Ovary (tissue), 9 donors: Measurements from ENCODE around the gene AQP2. TPM values are rescaled to one million over a fixed set of nuclear protein-coding genes. Genes with fewer than 3 reads are reported as not detected.

ENCODE experiments used
- DNase-seq, 5 donors: peaks; one replicate each; pipeline ENCODE4 v3.0.0-alpha.2; 2019 to 2020
- H3K27ac ChIP-seq, 2 donors: fragments of 200-600 bp; one replicate each; pipeline versions ENCODE4 v1.5.1 to v1.8.0; 2019 to 2022
- H3K27me3 ChIP-seq: fragments of 200-600 bp; one replicate; pipeline ENCODE4 v1.8.0; 2022
- H3K36me3 ChIP-seq: fragments of 200-600 bp; sonication (generic); one replicate; pipeline ENCODE4 v1.5.1; 2019
- H3K4me1 ChIP-seq: one replicate; pipeline ENCODE4 v1.8.1; 2013; ENCODE audit warnings: mild to moderate bottlenecking, moderate library complexity; ENCODE audit not compliant: insufficient read depth
- H3K4me3 ChIP-seq: fragments of 200-600 bp; sonication (generic); one replicate; pipeline ENCODE4 v1.5.1; 2017
- H3K9me3 ChIP-seq, 2 donors: fragments of 200-600 bp in 1 of 2; sonication (generic) in 1 of 2; one replicate each; pipeline versions ENCODE4 v1.5.1 to v1.8.1; 2013 to 2019; ENCODE audit warnings: mild to moderate bottlenecking in 1 of 2, moderate library complexity in 1 of 2
- EP300 ChIP-seq: sonication (generic); formaldehyde crosslinking; IDR thresholded peaks from one replicate; pipeline ENCODE4 v1.6.1; 2017; ENCODE audit warnings: antibody characterized with exemption
- POLR2A ChIP-seq: fragments of 450-650 bp; IDR thresholded peaks from one replicate; pipeline ENCODE4 v1.6.1; 2017; ENCODE audit warnings: antibody characterized with exemption, mild to moderate bottlenecking, moderate library complexity
- WGBS, 3 donors: extraction: QIAGEN DNeasy Blood & Tissue Kit in 1 of 3; methylation state at CpG; one replicate each; pipeline versions ENCODE4 v1.1.5 to v1.1.7; 2013 to 2017; 5-methylcytosine and 5-hydroxymethylcytosine counted together
- intact Hi-C, 4 donors: fragments of 100-400 bp; cut with DNase I; formaldehyde crosslinking; loops; one replicate each; pipeline versions ENCODE4 v1.11.0 to v1.15.1; 2022 to 2023
- polyA plus RNA-seq, 2 donors: library from polyadenylated mRNA; stranded (reverse); fragments of 200-250 nt in 1 of 2; fragments of 350-450 nt in 1 of 2; fragmentation: Illumina TruSeq in 1 of 2; extraction: RNeasy Lipid Tissue Mini Kit (QIAGEN cat#74804) in 1 of 2; gene quantifications; one replicate each; pipeline ENCODE4 v1.2.3, GENCODE V29; 2013 to 2014
- total RNA-seq, 7 donors: library from RNA; depleted of rRNA in 2 of 7; stranded (reverse); fragments of >200 nt in 2 of 7; fragmentation: NEBNext Ultra II Directional in 3 of 7; extraction: Animal tissue kit (Norgen Biotek cat#: 25700) in 3 of 7; gene quantifications; one replicate each; pipeline versions ENCODE4 v1.1.0 to v1.2.4, GENCODE V29; 2016 to 2023
- TF ChIP-seq, protein P1 (sequence below), 3 donors: fragments of 450-650 bp in 2 of 3; fragments of 200-600 bp in 1 of 3; IDR thresholded peaks; one replicate each; pipeline versions ENCODE4 v1.5.1 to v1.8.0; 2016 to 2022; ENCODE audit warnings: antibody characterized with exemption in 3 of 3, mild to moderate bottlenecking in 1 of 3
- donor health status: DM: no; HTN: no; CAD: no; lungs with moderate emphysema.
- donor health status: DM: no; HTN: no; CAD: no.
- donor health status: Bipolar disorder and iron deficiency.
- donor health status: DM: yes; HTN: yes; CAD: no.
- donor health status: DM: no; HTN: no; CAD: no.
- donor health status: DM: yes; HTN: yes; CAD: no.

AQP2 gene
- total and polyA plus RNA-seq, 9 donors: 0.11 to 3.7 (median 2.1) TPM; not detected in 6

DNA sequence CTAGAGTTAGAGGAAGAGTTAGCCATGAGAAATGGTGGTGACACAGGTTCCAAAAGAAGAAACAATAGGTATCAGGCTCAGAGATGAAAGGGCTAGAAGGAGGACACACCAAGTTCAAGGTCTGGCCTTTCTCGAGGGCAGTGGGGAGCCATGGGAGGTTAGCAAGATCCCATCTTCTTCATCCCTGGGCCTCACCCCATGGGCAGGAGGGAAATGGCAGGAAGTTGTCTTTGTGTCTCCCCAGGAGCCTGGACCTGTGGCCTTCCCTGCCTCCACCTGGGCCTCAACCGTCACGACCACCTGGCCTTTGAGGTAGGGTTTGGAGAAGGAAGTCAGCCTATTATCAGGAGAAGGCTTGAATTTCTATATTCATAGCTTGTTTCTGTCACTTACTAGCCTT, 5.8 kb upstream of the AQP2 start:
- intact Hi-C loops: loop anchor here in 1 of 4 donors (5.0 kb wide), 1 partner anchor 77 kb away; no protein-coding TSS in a partner anchor
- 92 to 97% (median 96%) methylated on average over 3 of the region's 3 CpGs for WGBS, 3 donors
- no peak overlapping the region for H3K27ac ChIP-seq

DNA sequence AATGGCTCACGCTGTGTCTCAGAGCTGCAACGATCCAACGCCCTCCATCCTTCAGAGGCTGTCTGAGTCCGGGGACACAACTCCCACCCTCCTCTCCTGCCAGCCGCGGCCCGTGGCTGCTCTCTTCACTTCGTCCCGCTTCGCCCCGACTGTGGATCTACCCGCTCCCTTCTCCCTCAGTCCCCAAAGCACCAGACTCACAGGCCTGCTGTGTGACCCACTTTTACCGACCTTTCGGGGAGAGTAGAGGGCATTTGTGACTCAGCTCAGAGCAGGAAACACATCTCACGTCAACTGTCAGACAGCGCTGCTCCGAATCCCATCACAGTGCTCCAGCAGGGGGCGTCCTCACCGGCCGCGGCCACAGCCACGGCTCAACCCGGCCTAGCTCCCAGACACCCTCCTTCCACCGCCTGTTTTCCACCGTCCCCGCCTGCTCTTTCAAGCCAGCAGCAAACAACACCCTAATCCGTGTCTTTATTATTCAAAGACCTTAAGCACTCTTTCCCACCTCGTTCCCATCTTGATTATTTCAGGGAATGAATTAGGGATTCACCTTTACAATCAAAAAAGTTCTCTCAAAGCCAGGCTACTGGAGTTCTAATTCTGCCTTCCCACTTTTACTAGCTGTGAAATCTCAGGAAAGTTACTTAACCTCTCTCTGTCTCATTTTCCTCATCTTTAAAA, 5.0 kb upstream of the AQP2 start:
- no peaks in the 10 kb centered on the region for H3K27me3 ChIP-seq
- H3K4me1 ChIP-seq: peaks cover 3% of the 10 kb centered on the region
- no peaks in the 10 kb centered on the region for H3K36me3 ChIP-seq
- H3K27ac ChIP-seq: no peak overlapping the region
- no peaks in the 10 kb centered on the region for H3K9me3 ChIP-seq
- intact Hi-C loops: loop anchor here in 1 of 4 donors (5.0 kb wide), 1 partner anchor 78 kb away; no protein-coding TSS in a partner anchor
- WGBS, 3 donors: 4 to 6% (median 6%) methylated on average over 28 of the region's 28 CpGs
- peak; percentile 75 to 86 (median 85) for DNase-seq
- TF ChIP-seq, protein P1, sequence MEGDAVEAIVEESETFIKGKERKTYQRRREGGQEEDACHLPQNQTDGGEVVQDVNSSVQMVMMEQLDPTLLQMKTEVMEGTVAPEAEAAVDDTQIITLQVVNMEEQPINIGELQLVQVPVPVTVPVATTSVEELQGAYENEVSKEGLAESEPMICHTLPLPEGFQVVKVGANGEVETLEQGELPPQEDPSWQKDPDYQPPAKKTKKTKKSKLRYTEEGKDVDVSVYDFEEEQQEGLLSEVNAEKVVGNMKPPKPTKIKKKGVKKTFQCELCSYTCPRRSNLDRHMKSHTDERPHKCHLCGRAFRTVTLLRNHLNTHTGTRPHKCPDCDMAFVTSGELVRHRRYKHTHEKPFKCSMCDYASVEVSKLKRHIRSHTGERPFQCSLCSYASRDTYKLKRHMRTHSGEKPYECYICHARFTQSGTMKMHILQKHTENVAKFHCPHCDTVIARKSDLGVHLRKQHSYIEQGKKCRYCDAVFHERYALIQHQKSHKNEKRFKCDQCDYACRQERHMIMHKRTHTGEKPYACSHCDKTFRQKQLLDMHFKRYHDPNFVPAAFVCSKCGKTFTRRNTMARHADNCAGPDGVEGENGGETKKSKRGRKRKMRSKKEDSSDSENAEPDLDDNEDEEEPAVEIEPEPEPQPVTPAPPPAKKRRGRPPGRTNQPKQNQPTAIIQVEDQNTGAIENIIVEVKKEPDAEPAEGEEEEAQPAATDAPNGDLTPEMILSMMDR (IDR thresholded peaks at IDR 0.05): peak; percentile 67 to 85 (median 69)
- TF ChIP-seq POLR2A: no peak
- H3K4me3 ChIP-seq: no peak overlapping the region

More for the DNA sequence above, 5.8 kb upstream of the AQP2 start:
- no peaks in the 10 kb centered on the region for H3K27me3 ChIP-seq
- no peak overlapping the region for H3K4me3 ChIP-seq
- DNase-seq: no peak
- H3K9me3 ChIP-seq: no peaks in the 10 kb centered on the region
- peaks cover 3% of the 10 kb centered on the region for H3K4me1 ChIP-seq
- H3K36me3 ChIP-seq: no peaks in the 10 kb centered on the region
- TF ChIP-seq POLR2A: no peak
- TF ChIP-seq, protein P1 (IDR thresholded peaks at IDR 0.05): no peak
- TF ChIP-seq EP300: no peak

DNA sequence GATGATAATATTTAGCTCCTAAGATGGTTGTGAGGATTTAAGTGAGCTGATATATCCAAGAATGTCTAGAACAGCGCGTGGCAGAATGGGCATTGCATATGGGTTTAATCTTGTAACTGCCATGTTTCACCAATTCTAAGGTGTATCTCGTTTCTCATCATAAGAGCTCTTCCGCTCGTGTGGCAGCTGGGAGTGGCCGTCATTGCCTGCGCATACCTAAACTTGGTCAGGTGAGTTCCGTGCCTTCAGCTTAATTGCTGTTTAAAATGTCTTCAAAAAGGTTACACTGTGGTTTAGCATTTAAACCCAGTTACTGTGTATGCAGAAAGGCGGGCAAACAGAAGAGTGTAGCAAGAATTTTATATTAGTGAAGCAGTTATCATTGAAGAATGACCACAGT, 4.5 kb upstream of the AQP2 start:
- no peak for TF ChIP-seq EP300
- TF ChIP-seq, protein P1 (IDR thresholded peaks at IDR 0.05): no peak
- no peak for TF ChIP-seq POLR2A
- no peak for DNase-seq
- no peak overlapping the region for H3K27ac ChIP-seq
- H3K4me1 ChIP-seq: peaks cover 3% of the 10 kb centered on the region
- intact Hi-C loops: loop anchor here in 1 of 4 donors (5.0 kb wide), 1 partner anchor 79 kb away; no protein-coding TSS in a partner anchor
- WGBS, 3 donors: 89 to 95% (median 91%) methylated on average over 9 of the region's 9 CpGs
- H3K27me3 ChIP-seq: no peaks in the 10 kb centered on the region
- no peaks in the 10 kb centered on the region for H3K36me3 ChIP-seq
- H3K9me3 ChIP-seq: no peaks in the 10 kb centered on the region
- H3K4me3 ChIP-seq: no peak overlapping the region

DNA sequence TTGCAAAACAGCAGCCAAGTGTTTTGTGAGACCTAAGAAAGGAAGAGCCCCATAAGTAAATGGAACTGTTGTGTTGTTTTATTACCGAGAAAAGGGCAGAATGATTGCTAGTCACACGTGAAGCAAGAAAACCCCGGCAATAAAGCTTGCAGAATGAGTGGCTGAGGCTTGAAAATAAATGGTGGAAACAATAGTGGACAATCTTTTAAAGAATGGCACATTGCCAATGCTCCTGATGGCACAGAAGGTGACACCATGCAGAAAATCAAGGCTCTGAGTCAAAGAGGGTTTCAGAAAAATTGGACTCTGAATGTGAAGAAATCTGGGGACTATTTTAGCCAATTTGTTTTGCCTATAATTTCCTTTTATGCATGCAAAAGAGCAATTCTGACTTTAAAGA, 4.0 kb upstream of the AQP2 start:
- DNase-seq: no peak
- Histone ChIP-seq H3K36me3 (no peaks in the 10 kb centered on the region), H3K27ac (no peak overlapping the region), H3K9me3 (no peaks in the 10 kb centered on the region), H3K27me3 (no peaks in the 10 kb centered on the region), H3K4me3 (no peak overlapping the region), H3K4me1 (peaks cover 3% of the 10 kb centered on the region)
- TF ChIP-seq POLR2A (no peak), EP300 (no peak)
- TF ChIP-seq, protein P1 (IDR thresholded peaks at IDR 0.05): no peak
- intact Hi-C loops: loop anchor here in 1 of 4 donors (5.0 kb wide), 1 partner anchor 79 kb away; no protein-coding TSS in a partner anchor
- 84 to 85% (median 84%) methylated on average over 3 of the region's 3 CpGs for WGBS, 3 donors
